ENCODE measurements around the gene SFRP5.

DNA sequence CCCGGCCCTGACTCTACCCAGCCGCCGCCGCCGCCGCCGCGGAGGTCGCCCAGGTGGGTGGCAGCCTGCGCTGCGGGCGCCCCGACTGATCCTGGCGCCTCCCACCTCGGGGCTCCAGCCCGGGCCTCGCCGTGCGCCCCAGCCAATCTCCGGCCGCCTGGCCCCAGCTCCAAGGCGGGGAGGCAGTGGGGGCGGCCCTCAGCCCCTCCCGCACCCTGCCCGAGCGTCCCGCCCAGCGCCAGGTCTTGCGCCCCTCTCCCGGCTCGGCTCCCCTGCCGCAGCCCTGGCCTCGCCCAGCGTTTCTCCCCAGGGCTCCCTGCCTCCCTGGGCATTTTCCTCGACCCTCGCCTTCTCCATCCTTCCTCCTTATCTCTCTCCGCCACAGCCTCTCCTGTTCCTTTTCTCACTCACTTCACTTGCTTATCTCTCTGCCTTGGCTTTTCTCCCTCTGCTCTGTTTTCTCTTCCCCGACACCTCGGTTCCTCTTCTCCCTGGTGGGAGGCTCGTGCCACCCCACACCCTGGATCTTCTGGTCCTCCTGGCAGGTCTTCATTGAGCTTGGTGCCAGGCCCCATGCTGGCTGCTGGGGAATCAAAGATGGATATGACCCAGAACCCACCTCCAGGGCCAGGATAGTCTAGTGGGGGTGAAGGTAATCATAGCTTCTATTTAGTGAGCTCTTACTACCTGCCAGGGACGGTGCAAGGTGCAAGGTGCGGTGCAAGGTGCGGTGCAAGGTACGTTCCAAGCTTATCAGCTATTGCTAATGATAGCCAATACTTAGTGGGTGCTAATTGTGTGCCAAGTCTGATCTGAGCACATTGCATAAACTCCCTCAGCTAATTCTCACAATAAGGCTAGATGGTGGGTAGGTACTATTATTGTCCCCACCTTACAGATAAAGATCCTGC lies at the start of gene SFRP5:
- peak in 1 of 7 experiments; percentile 6 for TF ChIP-seq CTCF (IDR thresholded peaks at IDR 0.05)
- TF ChIP-seq POLR2A (IDR thresholded peaks at IDR 0.05): peak; percentile 25 to 83 (median 65)

Measured in body of pancreas (tissue), 4 donors.